GM18505 (cell line): ENCODE measurements around the gene PTPN14.

Experiments
- ATAC-seq: cut with Tn5 transposase; IDR thresholded peaks from one replicate; pipeline ENCODE4 v1.9.1; 2021; ENCODE audit not compliant: unreplicated experiment
- POLR2A ChIP-seq: IDR thresholded peaks from 4 replicates; pipeline ENCODE4 v1.6.1; 2011; ENCODE audit warnings: borderline replicate concordance; ENCODE audit not compliant: insufficient read depth, insufficient read length; ENCODE audit errors: extremely low read depth

Gene PTPN14

DNA sequence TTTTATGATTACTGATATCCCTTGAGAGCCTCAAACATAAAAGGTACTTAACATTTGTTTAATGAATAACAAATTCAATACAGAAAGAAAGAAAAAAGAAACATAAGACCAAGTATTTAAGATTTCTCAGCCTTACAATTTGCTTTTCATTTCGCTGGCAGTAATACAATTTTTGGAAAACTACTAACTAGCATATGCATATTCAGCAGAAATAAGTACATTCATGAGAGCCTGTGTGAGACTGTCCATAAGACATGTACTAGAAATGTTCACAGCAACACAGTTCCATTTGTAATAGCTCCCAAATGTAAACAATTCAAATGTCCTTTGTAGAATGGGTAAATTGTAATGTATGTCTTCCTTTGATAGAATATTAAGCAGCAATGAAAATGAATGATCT is 119.2 kb downstream of the PTPN14 start:
- TF ChIP-seq POLR2A: no peak
- no peak for ATAC-seq

- no peak for ATAC-seq
Observed at GRCh38 chr1:214429951-214430770, 121.2 kb downstream of the PTPN14 start.

GRCh38 chr1:214427871-214428277 is 123.5 kb downstream of the PTPN14 start:
- ATAC-seq: peak; percentile 98
- no peak for TF ChIP-seq POLR2A

More at GRCh38 chr1:214429951-214430770, 121.2 kb downstream of the PTPN14 start:
- no peak for TF ChIP-seq POLR2A

- no peak for ATAC-seq
Observed at GRCh38 chr1:214426426-214426812, 125.0 kb downstream of the PTPN14 start.

GRCh38 chr1:214425716-214426425 is 125.5 kb downstream of the PTPN14 start:
- TF ChIP-seq POLR2A: no peak
- ATAC-seq: no peak

More at GRCh38 chr1:214426426-214426812, 125.0 kb downstream of the PTPN14 start:
- no peak for TF ChIP-seq POLR2A

DNA sequence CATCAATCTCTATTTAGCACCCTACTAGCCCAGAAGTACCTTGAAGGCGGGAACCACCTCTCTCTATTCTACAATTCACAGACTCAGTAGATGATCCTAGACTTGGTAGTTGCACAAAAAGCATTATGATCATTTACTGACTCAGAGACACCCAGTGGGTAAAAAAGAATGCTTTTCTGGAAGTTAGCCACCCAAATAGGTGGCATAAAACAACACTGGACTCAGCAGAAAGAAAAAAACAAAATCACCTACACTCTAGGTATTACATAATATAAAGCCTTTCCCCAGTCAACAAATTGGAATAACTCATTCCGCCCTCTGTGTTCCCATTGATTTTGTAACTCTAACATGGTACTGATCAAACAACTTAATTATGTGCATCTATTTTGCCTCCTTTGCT is 126.3 kb downstream of the PTPN14 start:
- no peak for ATAC-seq
- TF ChIP-seq POLR2A: no peak

DNA sequence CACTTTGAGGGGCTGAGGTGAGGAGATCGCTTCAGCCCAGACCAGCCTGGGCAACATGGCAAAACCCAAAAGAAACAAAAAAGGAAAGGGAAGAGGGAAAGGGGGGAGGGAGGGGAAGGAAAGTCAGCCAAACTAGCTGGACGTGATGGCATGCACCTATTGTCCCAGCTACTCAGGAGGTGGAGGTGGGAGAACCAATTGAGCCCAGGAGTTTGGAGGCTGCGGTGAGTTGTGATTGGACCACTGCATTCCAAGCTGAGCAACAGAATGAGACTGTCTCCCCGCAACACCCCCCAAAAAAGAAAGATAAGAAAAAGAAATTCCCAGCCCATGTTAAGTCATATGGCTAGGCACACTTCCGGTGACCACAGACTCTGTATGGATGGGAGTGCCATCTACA is 128.4 kb downstream of the PTPN14 start:
- ATAC-seq: no peak
- TF ChIP-seq POLR2A: no peak

- TF ChIP-seq POLR2A: no peak
- no peak for ATAC-seq
Observed at GRCh38 chr1:214422137-214422671, 129.2 kb downstream of the PTPN14 start.

DNA sequence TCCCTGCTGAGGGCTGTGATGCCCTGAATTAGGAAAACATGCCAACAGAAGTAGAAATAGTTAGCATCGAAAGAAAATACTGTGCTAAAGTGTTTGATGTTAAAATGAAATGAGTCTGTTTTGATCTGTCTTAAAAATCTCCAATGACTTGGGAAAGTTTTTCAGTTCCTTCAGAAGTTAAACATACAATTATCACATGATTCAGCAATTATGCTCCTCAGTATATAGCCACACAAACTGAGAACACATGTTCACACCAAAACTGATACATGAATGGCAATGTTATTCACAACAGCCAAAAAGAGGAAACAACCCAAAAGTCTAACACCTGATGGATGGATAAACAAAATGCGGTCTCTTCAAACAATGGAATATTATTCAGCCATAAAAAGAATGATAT is 130.6 kb downstream of the PTPN14 start:
- TF ChIP-seq POLR2A: no peak
- no peak for ATAC-seq

DNA sequence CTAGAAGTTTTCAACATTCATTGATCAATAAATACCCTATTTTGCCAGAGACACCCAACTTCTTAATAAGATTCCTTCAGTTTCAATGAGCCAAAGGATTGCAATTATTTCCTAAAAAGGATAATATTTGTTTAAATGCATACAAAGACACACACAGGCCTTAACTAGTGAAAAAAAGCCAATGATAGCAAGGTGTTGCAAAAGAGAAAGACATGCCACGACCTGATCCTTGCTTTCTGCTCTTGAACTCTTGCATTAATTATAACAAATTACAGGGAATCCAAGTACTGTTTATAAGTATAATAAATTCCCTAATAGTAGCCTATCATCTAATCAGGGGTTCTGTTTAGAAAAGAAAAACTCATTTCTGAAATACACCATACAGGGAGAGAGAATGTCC is 131.1 kb downstream of the PTPN14 start:
- no peak for TF ChIP-seq POLR2A
- ATAC-seq: no peak

- no peak for ATAC-seq
- no peak for TF ChIP-seq POLR2A
Observed at GRCh38 chr1:214419650-214420049, 131.8 kb downstream of the PTPN14 start.

- no peak for TF ChIP-seq POLR2A
- ATAC-seq: no peak
Observed at GRCh38 chr1:214418391-214418790, 133.0 kb downstream of the PTPN14 start.

GRCh38 chr1:214417545-214418210 is 133.7 kb downstream of the PTPN14 start:
- ATAC-seq: no peak
- no peak for TF ChIP-seq POLR2A

DNA sequence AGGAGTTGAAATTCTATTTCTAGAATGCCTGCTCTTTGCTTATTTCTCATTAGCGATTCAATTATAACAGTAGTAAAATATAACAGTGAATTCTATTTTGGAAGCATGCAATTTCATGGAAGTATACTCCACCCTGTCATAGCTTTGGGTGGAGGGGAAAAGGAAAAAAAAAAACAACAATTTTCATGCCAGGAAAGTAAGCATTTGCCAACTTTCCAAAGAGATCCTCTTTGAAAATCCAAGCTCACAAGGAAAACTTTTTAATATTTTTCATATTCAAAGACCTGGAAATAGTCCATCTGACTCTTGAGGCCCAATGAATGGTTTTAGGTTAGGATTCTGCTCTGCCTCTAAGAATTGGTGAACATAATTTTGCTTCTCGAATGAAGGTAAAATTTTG is 134.5 kb downstream of the PTPN14 start:
- no peak for ATAC-seq
- no peak for TF ChIP-seq POLR2A

GRCh38 chr1:214416417-214416816 is 135.0 kb downstream of the PTPN14 start:
- TF ChIP-seq POLR2A: no peak
- no peak for ATAC-seq
